ENCODE measurements around the gene GLCE.

The GLCE gene

DNA sequence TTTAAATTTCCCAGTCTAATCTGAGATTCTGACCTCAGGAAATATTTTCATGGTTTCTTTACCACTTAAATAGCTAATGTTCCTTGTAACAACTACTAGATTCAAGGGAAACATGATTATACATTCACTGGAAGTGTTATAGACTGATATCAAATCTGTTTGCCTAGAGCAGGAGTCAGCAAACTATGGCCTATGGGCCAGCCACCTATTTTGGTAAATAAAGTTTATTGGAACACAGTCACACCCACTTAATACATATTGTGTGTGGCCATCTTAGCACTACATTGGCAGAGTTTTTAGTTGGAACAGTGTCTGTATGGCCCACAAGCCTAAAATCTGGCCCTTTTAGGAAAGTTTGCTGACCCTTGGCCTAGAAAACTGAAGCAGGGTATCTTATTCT lies 50.1 kb downstream of the GLCE start:
- DNase-seq: no peak

DNA sequence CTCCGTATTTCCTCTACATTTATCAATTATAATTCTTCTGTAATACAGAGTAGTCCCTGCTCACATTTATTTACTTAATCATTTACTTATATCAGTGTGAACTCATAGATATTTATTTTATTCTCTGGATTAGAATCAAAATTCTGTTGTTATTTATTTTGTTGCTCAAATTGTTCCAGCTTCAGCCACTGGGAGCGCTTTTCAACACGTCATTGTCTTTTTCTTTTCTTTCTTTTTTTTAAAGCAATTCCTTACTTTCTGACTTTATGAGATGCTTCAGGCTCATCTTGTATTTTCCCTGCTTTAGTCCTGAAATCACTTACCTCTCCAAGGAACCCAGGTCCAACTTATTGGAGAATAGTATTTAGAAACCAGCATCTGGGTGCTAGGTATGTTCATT lies 53.4 kb downstream of the GLCE start:
- DNase-seq: no peak

DNA sequence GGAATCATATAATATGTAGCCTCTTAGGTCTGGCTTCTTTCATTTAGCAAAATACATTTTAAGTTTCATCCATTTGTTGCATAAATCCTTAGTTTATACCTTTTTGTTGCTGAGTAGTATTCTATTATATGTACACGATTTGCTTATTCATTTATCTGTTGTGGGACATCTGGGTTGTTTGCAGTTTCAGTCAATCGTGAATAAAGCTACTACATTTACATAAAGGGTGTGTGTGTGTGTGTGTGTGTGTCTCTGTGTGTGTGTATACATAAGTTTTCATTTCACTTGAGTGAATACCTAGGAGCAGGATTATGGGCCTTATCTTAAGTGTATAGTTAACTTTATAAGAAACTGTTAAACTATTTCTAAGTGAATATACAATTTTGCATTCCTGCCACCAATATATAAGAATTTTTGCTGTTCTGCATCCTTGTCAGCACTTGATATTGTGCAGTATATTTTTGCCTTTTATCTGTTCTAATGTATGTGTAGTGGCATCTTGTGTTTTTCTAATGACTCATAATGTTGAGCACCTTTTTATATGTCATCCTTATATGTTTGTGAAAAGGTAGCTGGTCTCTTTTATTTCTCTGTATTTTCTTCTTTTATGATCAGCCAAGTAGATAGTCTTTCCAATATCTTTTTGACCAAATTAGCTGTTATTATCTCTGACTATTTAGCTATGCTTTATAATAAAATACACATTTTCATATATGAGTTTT lies 55.0 kb downstream of the GLCE start:
- peak; percentile 13 for DNase-seq

DNA sequence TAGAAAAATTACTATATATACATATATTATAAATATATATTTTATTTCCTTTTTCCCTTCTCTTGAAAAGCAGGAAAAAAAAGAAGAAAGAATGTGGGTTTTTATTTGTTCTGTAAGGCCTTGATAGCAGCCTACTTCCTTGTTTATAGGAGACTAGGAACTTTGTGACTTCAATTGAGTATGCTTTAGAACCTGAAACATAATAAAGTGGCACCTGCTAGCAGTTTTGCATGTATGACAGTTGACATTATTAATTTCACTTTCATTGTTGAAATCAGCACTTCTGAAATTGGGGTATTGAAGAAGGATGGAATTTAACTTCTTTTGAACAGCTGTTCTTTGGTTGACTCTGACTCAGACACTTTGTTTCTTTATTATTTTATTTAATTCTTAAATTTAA lies 56.9 kb downstream of the GLCE start:
- DNase-seq: no peak

DNA sequence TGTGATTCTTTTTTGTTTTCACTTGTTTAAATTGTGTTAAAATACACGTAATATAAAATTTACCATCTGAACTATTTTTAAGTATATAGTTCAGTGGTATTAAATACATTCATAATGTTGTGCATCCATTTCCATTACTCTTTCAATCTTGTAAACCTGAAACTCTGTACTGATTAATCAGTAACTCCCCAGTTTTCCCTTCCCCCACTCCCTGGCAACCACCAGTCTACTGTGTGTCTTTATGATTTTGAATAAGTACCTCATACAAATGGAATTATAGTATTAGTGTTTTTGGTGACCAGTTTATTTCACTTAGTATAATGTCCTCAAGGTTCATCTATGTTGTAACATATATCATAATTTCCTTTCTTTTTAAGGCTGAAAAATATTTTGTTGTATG lies 59.3 kb downstream of the GLCE start:
- no peak for DNase-seq

DNA sequence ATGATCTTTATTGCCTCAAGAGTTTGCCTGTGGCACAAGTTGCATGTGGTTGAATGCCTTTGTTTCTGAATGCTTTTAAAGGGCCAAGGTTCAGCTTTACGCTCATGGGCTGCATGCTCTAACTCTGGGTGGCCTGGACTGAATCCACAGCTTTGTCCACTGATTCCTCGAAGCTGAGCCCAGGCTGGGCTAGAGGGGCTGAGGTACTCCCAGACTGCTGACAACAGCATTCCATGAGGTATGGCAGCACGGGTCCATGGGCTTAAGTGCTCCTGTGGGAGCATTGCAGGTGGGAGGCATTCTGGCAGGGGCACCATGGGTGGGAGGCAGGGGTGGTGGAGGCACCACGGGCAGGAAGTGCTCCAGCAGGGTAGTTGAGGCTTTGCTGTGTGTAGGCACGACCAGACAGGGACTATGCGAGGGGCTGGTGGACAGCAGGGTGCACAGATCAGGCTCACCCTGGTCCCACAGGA lies 61.6 kb downstream of the GLCE start:
- DNase-seq: no peak

DNA sequence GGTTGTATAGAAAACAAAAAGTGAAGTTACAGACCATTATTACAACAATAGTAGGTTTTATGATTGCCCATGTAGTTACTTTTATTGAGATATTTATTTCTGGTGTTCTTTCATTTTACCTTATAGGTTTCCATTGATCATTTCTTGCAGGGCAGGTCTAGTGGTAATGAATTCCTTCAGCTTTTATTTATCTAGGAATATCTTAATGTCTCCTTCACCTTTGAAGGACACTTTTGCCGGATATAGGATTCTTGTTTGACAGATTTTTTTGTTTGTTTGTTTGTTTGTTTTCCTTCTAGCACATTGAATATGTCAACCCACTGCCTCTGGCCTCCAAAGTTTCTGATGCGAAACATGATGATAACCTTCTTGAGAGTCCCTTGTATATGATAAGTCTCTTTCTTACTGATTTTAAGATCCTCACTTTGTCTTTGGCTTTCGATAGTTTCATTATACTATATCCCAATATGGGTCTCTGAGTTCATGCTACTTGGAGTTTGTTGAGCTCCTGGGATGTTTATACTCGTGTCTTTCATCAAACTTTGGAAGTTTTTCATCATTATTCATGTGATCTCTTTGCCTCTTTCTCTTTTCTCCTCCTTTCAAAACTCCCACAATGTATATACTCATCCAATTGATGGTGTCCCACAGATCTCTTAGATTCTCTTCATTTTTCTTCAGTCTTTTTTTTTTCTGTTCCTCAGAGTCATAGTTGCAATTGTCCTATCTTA lies 62.8 kb downstream of the GLCE start:
- no peak for DNase-seq

DNA sequence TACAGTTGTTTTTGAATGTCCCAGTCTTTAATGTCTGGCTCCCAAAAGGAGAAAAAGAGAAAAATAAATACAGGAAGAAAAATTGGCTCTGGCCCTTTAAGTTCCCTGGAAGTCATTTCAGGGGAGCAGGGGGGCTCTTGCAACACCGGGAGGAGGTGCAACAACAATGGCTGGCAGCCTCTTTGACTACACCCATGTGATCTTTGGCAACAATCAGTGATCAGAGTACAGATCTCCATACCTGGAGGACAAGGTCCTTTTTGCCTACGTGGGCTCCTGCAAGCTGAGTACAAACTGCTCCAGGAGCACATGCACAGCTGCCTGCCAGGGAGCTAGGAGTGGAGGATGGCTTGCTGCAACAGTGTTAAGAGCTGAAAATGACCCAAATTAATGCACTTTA lies 63.9 kb downstream of the GLCE start:
- DNase-seq: no peak

DNA sequence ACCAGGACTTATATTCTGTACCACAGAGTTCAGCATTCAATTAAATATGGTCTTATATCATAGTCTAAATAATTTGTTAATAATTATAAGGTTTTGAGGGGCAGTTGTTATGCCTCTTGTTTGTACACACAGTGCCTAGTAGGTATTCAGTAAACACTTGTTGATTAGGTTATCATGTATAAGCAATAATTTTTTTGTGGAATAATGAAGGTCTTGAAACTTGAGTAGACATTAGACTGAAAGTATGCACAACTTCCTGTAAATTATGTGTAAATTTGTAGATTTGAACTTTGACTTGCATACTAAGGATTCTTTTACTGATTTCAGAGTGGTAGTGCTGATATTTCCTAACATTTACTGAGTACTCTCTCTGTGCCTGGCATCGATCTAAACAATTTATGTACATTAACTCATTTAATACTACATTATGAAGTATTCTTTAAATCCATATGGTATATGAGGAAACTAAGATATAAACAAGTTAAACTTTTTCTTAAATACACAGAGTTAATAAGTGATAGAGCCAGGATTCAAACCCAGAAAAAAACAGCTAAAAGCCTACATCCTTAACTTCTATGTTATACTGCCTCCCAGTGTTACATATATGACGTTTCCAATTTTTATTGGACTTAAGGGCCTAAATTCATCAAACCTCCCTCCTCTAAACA lies 65.1 kb downstream of the GLCE start:
- peak; percentile 69 for DNase-seq

DNA sequence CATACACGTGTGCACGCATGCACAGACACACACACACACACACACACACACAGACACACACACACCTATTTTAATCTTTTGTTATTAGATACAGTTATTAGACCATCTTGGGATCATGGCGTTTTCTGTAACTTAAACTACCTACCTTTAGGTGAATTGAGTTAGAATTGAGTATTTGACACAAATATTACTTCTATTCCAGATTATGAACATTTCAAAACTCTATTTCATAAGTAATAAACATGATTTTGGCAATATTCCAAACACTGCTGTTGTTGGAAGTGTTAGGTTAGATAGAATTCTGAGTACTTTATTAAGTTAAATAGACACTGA lies 65.6 kb downstream of the GLCE start:
- DNase-seq: no peak

DNA sequence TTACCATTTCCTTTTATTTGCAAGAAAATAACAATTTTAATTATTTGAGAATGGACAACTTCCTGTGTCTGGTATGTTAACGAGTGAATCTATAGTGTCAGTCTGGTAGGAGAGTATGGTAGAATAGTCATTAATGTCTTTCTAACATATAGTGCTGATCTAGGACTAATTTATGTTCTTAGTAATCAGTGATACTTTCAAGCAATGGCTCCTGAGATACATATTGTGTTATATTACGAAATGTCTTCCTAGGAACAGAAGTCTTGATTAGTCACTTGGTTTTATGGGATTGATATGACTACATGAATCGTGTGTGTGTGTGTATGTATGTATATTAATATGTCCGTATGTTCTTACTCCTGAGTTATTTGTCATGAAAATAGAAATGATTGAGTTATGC lies 71.7 kb downstream of the GLCE start:
- no peak for DNase-seq

DNA sequence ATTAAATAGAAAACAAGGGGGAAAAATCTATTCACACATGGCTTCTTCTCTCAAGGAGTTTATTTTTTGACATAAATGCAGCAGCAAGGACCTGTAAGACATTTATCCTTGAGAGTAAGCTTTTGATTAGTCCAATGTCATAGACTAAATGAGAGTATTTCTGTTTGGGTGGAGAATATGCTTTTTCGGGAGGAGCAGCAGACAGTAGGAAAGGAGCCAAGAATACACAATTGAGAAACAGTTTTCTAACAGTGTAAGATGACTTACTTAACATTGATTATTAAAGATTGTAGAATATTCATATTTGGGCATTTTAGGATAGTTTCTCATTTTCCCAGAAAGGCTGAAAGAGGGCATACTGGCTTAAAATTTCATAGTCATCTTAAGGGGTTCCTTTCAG lies 72.3 kb downstream of the GLCE start:
- no peak for DNase-seq

DNA sequence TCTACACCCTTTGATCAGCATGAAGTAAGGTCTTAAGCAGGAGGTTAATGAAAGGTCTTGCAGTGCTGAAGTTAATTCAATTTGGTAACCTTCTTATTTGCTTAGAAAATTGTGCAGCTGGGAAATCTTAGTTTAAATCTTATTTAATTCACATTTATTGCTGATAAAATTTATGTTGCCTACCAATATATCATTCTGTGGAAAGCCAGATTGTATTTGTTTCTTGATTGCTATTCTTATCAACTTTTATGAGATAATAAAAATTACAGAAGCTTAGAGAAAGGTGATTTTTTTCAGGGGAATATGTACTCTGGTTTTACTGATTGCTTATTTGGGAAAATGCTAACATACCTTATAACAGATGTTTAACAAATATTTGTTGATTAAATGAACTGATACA lies 74.2 kb downstream of the GLCE start:
- DNase-seq: no peak

DNA sequence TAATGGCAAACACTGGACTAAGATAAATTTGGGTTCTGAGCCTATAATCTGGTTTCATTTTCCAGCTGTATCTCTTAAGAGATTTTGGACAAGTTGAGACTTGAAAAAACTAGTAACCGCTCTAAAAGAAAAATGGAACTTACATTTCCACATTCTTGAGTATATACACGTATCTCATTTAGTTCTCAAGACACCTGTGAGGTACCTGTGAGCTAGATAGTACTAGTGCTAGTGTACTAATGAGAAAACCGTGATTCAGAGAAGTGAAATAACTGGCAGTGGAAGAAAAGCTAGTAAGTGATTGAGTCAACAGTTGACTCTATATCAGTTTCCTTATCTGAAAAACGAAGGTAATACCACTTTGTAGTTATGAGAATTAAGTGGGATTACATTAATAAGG lies 76.1 kb downstream of the GLCE start:
- DNase-seq: no peak

DNA sequence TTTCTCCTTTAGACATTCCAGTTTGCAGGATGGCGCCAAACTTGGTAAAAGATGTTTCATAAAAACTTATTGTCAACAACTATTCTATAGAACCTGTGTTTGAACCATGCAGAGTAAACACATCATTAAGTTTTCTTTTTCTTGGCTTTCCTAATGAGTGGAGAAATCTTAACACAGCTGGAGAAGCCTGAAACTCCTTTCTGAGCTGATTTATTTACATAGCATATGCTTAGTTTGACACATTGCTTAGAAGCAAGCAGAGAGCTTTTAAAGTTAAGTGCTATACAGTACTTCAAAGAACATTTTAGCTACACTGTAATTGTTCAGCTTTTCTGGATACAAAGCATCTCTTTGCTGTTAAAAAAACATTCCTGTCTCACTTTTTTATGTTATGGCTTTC lies 77.3 kb downstream of the GLCE start:
- no peak for DNase-seq

DNA sequence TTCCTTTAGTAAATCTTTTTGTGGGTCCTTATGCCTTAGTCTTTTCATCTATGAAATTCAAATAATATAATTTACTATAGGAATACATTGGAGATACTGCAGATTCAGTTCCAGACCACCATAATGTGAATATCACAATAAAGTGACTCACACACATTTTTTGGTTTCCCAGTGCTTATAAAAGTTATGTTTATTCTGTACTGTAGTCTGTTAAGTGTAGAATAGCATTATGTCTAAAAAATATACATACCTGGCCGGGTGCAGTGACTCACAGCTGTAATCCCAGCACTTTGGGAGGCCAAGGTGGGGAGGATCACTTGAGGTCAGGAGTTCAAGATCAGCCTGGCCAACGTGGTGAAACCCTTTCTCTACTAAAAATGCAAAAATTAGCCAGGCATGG lies 84.4 kb downstream of the GLCE start:
- DNase-seq: no peak

DNA sequence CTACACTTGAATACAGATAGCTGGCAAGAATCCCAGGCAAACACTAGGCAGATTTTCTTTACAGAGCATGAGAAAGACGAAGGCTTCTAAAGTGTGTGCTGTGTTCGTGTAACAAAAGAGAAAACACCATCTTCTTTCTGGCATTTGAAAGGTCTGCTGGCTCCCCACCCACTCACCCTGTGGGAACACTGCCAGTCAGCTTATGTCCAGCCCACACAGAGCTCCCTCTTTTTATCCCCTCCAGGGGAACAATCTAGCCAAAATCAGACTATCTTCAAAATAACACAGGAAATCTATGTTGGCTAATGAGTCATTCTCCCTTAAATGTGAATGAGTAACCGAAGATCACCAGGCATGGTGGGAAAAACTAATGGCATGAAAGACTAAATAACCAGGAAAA lies 92.7 kb downstream of the GLCE start:
- DNase-seq: peak; percentile 12

DNA sequence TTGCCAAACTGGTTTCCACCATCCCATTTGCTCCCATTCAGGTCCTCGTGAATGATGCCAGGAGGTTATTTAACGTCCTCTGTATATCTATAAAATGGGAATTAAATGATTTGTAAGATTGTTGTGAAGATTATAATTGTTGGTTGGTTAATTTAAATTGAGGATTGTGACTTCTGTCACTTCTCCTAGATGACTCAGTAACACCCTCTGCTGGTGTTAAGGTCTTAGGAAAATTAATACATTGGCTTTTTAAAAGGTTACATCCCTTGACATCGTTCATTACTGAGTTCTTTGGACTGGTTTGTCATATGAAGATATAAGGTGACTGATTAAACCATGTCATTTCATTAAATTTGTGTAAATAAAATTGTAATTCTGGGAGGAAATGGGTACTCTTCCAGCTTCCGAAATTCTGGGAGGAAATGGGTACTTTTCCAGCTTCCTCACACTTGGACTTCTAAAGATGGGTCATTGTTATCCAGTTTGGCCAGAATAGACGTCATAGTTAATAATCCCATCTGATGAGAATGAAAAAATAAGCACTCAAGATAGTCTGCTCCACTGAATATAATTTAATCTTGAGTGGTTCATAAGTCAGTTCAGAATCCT lies 105.0 kb downstream of the GLCE start:
- peak; percentile 71 for DNase-seq

DNA sequence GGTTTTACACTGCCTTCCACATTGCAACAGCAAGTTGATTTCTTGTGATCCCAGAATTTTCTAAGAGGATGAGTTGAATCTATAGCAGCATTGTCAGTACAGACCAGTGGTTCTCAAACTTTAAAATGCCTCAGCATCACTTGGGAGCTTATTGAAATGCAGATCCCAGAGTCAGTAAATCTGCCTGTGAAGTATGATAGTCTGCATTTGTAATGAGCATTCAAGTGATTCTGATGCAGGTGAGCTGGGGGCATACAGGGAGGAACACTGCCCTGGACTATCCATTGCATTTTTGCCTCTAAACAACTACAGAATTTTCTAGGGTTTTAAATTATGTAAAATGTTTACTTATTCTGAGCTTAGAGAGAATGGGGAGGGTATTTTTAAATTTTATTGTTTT lies 110.8 kb downstream of the GLCE start:
- no peak for DNase-seq

DNA sequence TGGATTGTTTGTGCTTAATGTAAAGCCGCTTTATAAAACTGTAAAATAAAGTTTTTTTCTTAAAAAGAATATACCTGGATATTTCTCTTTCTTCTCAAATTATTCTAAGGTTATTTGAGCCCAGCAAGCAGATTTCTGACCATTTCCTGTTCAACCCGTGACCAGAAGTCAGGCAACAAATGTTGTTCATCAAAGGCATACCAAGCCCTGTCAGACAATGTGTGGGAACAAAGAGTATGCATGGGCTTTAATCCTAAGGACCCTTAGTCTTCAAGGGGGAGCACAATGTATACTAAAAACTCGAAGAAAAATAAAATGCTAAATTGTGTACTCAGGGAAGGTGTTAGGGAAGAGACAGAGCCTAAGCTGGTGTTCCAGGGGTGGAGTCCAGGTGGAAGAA lies 111.7 kb downstream of the GLCE start:
- no peak for DNase-seq

DNA sequence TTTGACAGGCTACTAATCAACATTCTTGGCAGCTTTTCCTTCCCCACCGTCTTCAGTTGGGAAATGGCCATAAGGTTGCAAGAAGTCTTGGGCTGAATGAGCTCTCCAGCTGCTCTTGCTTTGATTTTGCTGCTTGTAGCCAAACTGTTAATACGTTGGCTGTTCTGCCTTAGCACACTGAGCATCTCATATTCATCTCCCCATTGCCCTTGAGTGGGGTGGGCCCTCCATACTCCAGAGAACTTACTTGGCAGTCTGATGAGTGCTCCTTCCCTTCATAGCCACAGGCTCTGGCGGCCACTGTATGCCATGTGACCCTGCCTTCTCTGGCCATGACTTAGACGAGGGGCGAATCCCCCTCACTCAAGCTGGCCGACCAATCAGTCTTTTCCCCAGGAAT lies 112.5 kb downstream of the GLCE start:
- DNase-seq: no peak

DNA sequence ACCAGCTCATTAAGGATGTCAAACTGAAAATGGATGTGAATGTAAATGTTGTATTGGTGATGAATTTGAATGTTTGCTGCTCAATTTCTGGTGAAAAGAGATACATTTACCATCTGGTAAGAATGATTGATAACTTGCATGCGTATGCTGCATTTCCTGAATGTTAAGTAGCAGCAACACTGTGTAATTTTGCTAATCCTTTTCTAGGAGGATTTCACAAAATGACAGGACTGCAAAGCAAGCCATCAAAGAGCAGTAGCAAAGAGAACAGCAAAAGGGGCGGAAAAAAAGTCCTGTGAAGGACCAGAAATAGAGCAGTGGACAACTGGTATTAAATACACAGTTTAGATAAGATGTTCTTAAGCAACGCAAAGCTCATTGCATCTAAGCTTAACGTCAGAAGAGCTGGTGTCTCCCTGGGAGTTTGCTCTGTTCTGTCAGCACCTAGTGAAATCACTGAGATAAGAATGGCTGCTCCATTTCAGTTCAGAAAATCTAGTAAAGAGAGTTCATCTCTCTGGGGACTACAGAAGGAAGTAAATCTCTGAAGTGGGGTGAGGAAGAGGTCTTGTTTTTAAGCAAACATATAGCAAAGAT lies 114.7 kb downstream of the GLCE start:
- no peak for DNase-seq

DNA sequence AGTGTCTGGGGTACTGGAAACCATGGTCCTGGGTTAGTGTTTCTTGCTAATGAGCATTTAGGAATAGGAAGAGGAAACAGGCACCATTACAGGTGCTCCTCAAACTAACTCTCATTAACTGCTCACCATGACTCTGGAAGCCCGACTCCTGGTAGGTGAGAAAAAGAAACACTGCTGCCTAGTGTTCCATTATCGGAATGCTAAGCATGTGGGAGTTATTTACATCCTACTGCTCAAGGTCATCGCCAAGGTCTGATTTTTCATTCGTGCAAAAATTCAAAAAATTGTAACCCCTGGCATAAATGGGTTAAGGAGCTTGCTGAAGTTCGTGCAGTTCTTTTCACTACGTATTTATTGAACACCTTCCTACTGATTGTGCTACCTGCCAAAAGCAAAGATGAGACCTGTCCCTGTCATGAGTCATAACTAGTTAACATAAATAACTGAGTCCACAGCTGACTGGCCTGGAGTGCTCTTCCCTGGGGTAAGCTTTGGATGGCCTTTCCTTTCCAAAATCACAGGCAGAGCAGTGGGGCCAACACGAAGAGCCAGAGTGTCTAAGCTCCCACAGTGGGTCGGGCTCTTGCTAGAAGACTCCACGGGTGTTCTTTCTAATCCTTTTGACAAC lies 115.6 kb downstream of the GLCE start:
- DNase-seq: no peak

Data from hematopoietic multipotent progenitor cell treated with erythropoietin and hydrocortisone succinate and interleukin-3 and kit ligand, for 8 days (in vitro differentiated cells).